IPS-20b (cell line): ENCODE data around the gene ISCA2.

ENCODE experiments used
- H3K27ac ChIP-seq: one replicate; pipeline ENCODE4 v1.5.1; 2013; ENCODE audit warnings: low read length
- H3K27me3 ChIP-seq: 2 replicates; pipeline ENCODE4 v1.6.1; 2013; ENCODE audit warnings: mild to moderate bottlenecking, low read length, inconsistent platforms; ENCODE audit not compliant: insufficient read depth
- H3K36me3 ChIP-seq: 2 replicates; pipeline ENCODE4 v1.6.1; 2013; ENCODE audit warnings: low read depth, mild to moderate bottlenecking, inconsistent platforms, low read length, moderate library complexity; ENCODE audit not compliant: insufficient read depth
- H3K4me1 ChIP-seq: 2 replicates; pipeline ENCODE4 v1.6.1; 2013; ENCODE audit warnings: mild to moderate bottlenecking, control low read depth, inconsistent platforms, low read length, moderate library complexity; ENCODE audit not compliant: insufficient read depth
- H3K4me3 ChIP-seq: 2 replicates; pipeline ENCODE4 v1.5.1; 2013; ENCODE audit warnings: mild to moderate bottlenecking, low read length, inconsistent platforms
- H3K9ac ChIP-seq: 2 replicates; pipeline ENCODE4 v1.6.1; 2013; ENCODE audit warnings: low read depth, mild to moderate bottlenecking, inconsistent platforms, low read length, moderate library complexity
- H3K9me3 ChIP-seq: 2 replicates; pipeline ENCODE4 v1.6.1; 2013; ENCODE audit warnings: mild to moderate bottlenecking, low read depth, low read length, inconsistent platforms; ENCODE audit not compliant: insufficient read depth

ISCA2 gene

DNA sequence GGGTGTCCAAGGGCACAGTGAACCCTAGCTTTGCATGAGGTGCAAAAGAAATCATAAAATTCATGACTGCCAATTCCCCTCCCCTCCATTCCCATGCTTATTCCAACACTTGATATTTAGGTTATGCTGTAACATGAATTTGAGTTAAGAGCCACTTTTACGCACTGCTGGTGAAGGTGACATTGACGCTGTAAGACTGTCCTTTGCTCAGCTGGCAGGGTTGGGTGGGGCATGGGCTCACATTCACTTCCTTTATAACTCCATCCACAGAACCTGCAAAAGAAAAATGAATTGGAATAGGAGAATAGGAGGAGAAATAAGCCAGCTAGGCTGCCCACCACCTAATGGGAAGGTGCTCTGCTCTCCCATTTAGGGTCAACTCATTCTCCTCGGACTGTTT is 7.4 kb upstream of the ISCA2 start:
- Histone ChIP-seq H3K9ac (no peak overlapping the region), H3K36me3 (peaks cover 59% of the 10 kb centered on the region), H3K4me1 (peaks cover 3% of the 10 kb centered on the region; the same call in 1 of the 2 replicates), H3K4me3 (no peak overlapping the region), H3K9me3 (no peaks in the 10 kb centered on the region), H3K27me3 (no peaks in the 10 kb centered on the region), H3K27ac (no peak overlapping the region)

DNA sequence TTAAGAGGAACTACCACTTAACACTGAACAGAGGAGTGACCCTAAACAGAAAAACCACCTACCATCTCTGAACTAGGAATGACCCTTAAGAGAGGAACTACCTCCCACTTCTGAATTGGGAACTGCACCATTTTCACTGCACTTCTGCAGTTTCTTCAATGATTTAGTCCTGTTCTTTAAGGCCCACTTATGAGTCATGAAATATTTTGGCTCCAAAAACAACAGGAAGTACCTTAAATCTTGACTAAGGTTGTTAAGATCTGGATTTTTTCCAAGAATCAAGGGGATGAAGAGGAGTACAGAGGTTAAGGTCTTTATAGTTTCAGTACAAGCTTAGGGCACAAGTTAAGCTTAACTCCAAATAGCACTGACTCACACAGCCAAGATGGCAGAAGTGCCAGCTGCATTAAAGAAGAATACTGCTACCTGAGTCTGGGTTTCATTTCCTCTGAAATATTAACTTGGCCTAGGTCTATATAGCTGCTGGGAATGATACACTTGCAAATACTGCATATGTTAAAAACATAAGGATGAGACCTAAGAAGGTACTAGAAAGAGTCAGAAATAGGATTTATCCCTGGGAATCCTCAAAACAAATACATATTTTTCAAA is 4.7 kb upstream of the ISCA2 start:
- no peak overlapping the region for H3K9ac ChIP-seq
- no peaks in the 10 kb centered on the region for H3K9me3 ChIP-seq
- peaks cover 32% of the 10 kb centered on the region for H3K36me3 ChIP-seq
- H3K27ac ChIP-seq: no peak overlapping the region
- peaks cover 4% of the 10 kb centered on the region; the same call in 1 of the 2 replicates for H3K27me3 ChIP-seq
- no peak overlapping the region for H3K4me3 ChIP-seq
- peaks cover 3% of the 10 kb centered on the region; the same call in 1 of the 2 replicates for H3K4me1 ChIP-seq

DNA sequence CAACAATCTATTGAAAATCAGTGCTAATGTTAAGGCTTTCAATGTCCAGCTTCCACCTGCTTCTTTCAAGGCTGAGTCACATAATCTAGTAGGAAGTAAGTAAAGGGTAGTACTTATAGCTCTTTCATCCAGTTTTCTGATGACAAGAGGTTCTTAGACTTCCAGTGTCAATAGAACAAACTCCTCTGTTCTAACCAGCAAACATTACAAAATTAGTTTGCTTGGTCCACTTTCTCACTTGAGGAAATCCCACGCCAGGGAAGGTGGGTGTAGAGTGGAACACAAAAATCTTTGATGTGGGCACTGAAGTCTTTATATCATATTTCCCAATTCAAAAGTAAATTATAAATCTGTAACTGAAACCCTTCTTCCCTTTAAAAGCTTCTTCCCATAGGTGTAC is 3.1 kb upstream of the ISCA2 start:
- H3K27me3 ChIP-seq: peaks cover 4% of the 10 kb centered on the region; the same call in 1 of the 2 replicates
- H3K9ac ChIP-seq: no peak overlapping the region
- H3K27ac ChIP-seq: no peak overlapping the region
- no peak overlapping the region for H3K4me3 ChIP-seq
- H3K36me3 ChIP-seq: peaks cover 24% of the 10 kb centered on the region
- peaks cover 8% of the 10 kb centered on the region; the same call in 1 of the 2 replicates for H3K4me1 ChIP-seq
- no peaks in the 10 kb centered on the region for H3K9me3 ChIP-seq

DNA sequence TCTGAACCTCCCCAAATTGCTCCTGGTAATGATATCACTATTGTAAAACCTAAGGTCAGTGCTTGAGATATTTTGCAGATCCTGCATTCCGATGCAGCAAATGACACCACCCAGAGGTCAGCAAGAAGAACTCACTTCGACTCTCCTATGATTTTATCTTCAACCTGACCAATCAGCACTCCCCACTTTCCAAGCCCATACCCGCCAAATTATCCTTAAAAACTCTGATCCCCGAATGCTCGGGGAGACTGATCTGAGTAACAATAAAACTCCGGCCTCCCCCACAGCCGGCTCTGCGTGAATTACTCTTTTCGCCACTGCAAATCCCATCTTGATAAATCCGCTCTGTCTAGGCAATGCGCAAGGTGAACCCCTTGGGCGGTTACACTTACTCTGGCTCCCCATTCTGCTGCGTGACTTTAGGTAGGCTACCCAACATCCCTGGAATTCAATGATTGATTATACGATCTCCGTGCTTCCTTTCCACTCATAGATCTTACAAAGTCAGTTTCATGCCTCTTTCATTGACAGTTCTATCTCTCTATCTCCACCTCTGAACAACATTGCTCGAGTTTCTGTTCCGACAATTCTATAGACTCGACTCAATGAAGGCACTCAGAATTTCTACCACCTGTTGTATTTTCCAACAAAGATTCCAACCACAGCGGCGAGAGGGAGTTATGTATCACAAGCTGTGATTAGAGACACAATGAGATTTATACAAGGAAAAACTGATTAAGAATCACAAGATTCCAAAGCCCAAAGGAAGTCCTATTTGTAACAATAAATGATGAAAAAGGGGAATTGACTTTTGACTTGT is 1.4 kb upstream of the ISCA2 start:
- Histone ChIP-seq H3K4me1 (peaks cover 8% of the 10 kb centered on the region; the same call in 1 of the 2 replicates), H3K27ac (no peak overlapping the region)

DNA sequence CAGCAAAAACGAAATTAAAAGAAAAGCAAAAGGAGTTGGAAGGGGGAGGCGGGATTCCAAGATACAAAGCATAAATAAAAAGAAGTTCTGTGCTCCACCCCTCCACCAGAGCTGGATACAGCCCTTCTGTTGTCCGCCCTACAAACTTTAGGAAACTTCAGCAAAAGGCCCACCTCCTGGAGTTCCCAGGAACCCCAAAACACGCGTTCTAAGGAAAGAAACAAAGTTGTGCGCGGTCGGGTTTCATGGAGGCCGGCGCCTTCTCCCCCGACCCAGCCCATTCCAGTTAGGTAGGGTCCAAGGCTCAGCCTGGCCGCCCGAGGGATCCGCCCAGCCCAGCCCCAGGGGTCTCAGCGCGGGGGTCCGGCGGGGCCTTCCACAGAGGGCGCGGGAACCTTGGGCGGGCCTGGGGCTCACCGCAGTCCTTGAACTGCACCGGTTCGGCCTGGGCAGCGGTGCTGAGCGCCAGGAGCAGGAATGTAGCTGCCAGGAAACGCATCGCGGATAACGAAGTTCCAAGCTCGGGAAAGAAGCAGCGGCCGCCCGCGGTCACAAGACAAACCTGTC is 706 bp upstream of the ISCA2 start, which contains the start of gene NPC2:
TSS of gene NPC2 (minus strand) at position 530 of the 567 bp plus-strand sequence. CDS start at position 499, 31 bp downstream.
- peak within 1 kb of the TSS; percentile 90 for H3K4me3 ChIP-seq
- H3K36me3 ChIP-seq: peaks cover 23% of the 10 kb centered on the region
- H3K27ac ChIP-seq: peak within 1 kb of the TSS; percentile 90
- H3K9me3 ChIP-seq: no peaks in the 10 kb centered on the region
- H3K27me3 ChIP-seq: peaks cover 4% of the 10 kb centered on the region; the same call in 1 of the 2 replicates
- H3K9ac ChIP-seq: peak within 1 kb of the TSS; percentile 90
- peaks cover 5% of the 10 kb centered on the region; the same call in 1 of the 2 replicates for H3K4me1 ChIP-seq

More for the DNA sequence above, 1.4 kb upstream of the ISCA2 start:
- H3K4me3 ChIP-seq: peak overlapping the region; percentile 86
- H3K9ac ChIP-seq: peak overlapping the region; percentile 86; the same call in 1 of the 2 replicates
- peaks cover 4% of the 10 kb centered on the region; the same call in 1 of the 2 replicates for H3K27me3 ChIP-seq
- no peaks in the 10 kb centered on the region for H3K9me3 ChIP-seq
- peaks cover 26% of the 10 kb centered on the region for H3K36me3 ChIP-seq

DNA sequence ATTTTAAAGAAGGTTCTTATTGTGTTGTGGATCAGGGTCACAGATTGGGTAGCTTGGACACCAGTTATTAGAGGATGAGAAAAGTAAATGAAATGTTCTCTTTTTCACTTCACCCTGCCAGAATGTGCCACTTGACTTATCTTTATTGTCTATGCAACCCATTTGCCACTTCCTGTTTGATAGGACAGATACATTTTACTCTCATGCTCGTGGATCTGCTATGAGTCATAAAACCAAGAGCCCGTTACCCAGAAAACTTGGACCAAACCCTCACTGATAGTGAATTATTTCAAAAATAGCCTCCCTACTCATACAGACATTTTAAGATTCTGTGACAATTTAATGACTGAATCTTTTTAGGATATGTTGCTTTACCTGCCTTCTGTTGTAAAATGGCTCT is 1.8 kb downstream of the ISCA2 start:
- H3K9ac ChIP-seq: no peak overlapping the region; the same call in 1 of the 2 replicates
- no peak overlapping the region for H3K4me3 ChIP-seq
- H3K27me3 ChIP-seq: peaks cover 4% of the 10 kb centered on the region; the same call in 1 of the 2 replicates
- H3K4me1 ChIP-seq: peaks cover 5% of the 10 kb centered on the region; the same call in 1 of the 2 replicates
- H3K36me3 ChIP-seq: peaks cover 20% of the 10 kb centered on the region
- H3K9me3 ChIP-seq: no peaks in the 10 kb centered on the region
- H3K27ac ChIP-seq: no peak overlapping the region

DNA sequence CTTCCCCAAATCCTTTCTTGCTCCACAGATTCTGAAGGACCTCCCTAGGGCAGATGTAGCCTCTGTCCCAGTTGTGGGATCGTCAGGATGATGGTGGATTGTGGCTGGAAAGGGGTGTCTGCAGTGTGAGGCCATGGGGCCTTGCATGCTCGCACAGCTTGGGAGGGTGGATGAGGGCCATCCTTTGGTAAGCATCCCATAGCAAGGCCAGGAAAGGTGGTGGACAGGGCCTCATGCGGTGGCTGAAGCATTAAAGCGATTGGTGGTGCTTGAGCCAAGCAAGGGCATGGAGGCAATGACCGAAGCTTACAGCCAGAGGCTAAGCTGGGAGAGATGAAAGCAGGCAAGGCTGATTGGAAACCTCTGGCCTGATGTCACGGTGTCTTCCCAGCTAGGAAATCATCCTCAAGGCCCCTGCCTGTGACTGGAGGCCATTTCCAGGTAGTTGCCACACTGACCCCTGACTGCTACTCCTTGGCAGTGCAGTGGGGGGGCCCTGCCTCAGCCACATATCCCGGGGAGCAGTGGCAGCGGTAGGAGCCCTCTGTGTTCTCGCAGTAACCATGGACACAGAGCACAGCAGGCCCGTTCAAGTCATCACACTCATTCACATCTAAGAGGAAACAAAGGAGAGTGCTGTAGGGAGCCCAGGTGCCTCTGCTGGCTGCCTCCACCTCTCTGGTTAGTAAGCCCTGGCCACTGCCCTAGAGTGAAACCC is 7.0 kb downstream of the ISCA2 start:
- H3K4me1 ChIP-seq: peaks cover 11% of the 10 kb centered on the region; the same call in 1 of the 2 replicates
- H3K27me3 ChIP-seq: no peaks in the 10 kb centered on the region
- H3K27ac ChIP-seq: peak overlapping the region; percentile 65
- H3K9me3 ChIP-seq: no peaks in the 10 kb centered on the region
- H3K36me3 ChIP-seq: peaks cover 10% of the 10 kb centered on the region; the same call in 1 of the 2 replicates
- peak overlapping the region; percentile 36; the same call in 1 of the 2 replicates for H3K4me3 ChIP-seq
- H3K9ac ChIP-seq: peak overlapping the region; percentile 65; the same call in 1 of the 2 replicates

DNA sequence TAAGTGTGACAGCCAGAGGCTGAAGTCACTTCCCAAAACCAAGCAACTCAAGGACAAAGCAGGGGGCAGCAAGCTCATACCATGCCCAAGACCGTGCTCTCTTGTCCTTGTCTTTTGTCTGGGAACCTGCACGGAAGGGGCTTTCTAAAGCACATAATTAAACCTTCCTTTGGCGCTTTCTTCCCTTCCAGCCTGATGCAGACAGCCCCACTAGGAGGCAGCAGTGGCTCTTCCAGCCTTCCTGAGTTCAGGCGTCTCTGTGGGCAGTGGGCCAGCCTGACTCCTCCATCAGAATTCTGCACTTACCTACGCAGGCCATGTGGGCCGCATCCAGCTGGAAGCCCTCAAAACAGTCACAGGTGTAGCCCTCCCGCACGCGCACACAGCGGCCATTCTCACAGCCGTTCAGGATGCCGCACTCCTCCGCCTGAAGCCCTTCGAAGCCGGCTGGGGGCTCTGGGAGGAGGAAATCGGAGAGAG is 7.6 kb downstream of the ISCA2 start:
- no peaks in the 10 kb centered on the region for H3K9me3 ChIP-seq
- H3K9ac ChIP-seq: peak overlapping the region; percentile 65; the same call in 1 of the 2 replicates
- no peaks in the 10 kb centered on the region for H3K27me3 ChIP-seq
- peak overlapping the region; percentile 65 for H3K27ac ChIP-seq
- peaks cover 11% of the 10 kb centered on the region; the same call in 1 of the 2 replicates for H3K4me1 ChIP-seq
- peaks cover 5% of the 10 kb centered on the region; the same call in 1 of the 2 replicates for H3K36me3 ChIP-seq
- H3K4me3 ChIP-seq: peak overlapping the region; percentile 36; the same call in 1 of the 2 replicates

DNA sequence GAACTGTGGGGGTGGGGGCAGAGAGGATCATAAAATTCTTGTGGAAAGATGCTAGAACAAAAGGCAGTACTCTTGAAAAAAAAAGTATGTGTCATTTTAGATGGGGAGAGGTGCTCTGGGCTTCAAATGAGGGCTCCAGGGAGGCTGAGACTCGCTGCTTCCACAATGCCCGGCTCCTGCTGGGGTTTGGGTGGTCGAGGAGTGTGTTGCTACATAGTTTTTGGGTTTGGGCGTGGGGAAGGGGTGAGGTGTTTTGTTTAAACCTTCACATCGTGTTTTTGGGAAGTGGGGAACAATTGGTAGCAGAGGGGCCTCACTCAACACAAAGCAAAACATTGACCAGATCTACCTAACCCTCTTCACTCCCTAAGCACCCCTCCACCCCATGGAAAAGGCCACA is 8.1 kb downstream of the ISCA2 start:
- no peak overlapping the region for H3K27ac ChIP-seq
- 0 out of 2 replicates have a peak, but pooled peaks cover under 1% of the 10 kb centered on the region for H3K36me3 ChIP-seq
- H3K9ac ChIP-seq: peak overlapping the region; percentile 65; the same call in 1 of the 2 replicates
- H3K9me3 ChIP-seq: no peaks in the 10 kb centered on the region
- no peak overlapping the region for H3K4me3 ChIP-seq
- no peaks in the 10 kb centered on the region for H3K27me3 ChIP-seq
- H3K4me1 ChIP-seq: peaks cover 11% of the 10 kb centered on the region; the same call in 1 of the 2 replicates

DNA sequence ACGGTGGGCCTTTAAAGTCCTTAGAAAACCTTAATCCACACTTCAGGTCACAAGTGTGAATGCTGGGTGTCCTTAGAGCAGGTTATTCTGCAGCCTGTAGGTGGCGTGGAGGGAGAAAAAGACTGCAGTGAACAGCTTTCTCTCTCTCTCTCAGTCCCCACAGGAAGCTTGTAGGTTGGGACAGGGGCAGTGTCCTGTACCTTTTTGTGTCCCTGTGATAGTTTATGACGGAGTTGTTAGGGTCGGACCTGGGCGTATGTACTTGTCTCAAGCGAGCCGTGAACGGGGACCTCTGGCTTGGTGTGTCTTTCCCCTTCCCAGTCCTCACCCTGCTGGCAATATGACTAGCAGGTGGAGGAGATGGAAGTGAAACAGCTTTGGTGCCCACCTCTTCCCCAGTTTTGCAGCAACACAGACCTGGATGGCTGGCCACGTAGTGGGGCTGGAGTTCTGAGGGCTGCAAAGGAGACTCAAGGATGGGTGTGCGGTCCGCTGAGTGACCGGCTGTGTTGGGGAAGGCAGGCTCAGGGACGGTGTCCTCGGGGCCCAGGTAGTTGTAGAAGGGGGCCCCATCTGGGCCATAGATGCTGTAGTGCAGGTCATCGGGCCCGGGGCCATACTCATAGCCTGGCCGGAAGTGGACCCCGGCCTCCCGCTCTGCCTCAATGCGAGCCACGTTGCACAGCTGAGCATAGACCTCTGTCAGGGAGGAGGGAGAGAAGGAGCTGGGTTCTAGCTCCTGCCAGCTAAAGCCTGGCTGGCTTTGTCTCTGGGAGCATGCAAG is 8.9 kb downstream of the ISCA2 start:
- H3K9me3 ChIP-seq: no peaks in the 10 kb centered on the region
- peaks cover 11% of the 10 kb centered on the region; the same call in 1 of the 2 replicates for H3K4me1 ChIP-seq
- H3K36me3 ChIP-seq: no peaks in the 10 kb centered on the region

More for the DNA sequence above, 8.9 kb downstream of the ISCA2 start:
- Histone ChIP-seq H3K9ac (no peak overlapping the region), H3K27ac (no peak overlapping the region), H3K4me3 (no peak overlapping the region), H3K27me3 (no peaks in the 10 kb centered on the region)
